NCI-H1694 (cell line): ENCODE results near the gene ACOT11.

Experiments used
- DNase-seq: peaks from one replicate; lab custom pipeline; 2025; lab: John Stamatoyannopoulos, UW

ACOT11 gene

GRCh38 chr1:54564312-54565112 is 16.5 kb downstream of the ACOT11 start:
- DNase-seq = no peak

- no peak for DNase-seq
Measured at GRCh38 chr1:54565113-54565501, 17.1 kb downstream of the ACOT11 start.

- no peak for DNase-seq
Measured at GRCh38 chr1:54566438-54567141, 18.6 kb downstream of the ACOT11 start.

- DNase-seq = no peak
Measured at GRCh38 chr1:54567961-54568360, 19.9 kb downstream of the ACOT11 start.

- no peak for DNase-seq
Measured at GRCh38 chr1:54569339-54569738, 21.3 kb downstream of the ACOT11 start.

- no peak for DNase-seq
Measured at GRCh38 chr1:54570161-54570560, 22.1 kb downstream of the ACOT11 start.

GRCh38 chr1:54571326-54571725 is 23.3 kb downstream of the ACOT11 start:
- DNase-seq = peak; percentile 42

- DNase-seq = no peak
Measured at GRCh38 chr1:54571803-54572541, 23.9 kb downstream of the ACOT11 start.

GRCh38 chr1:54572542-54572850 is 24.5 kb downstream of the ACOT11 start:
- no peak for DNase-seq

- no peak for DNase-seq
Measured at GRCh38 chr1:54574158-54574778, 26.2 kb downstream of the ACOT11 start.

- DNase-seq = no peak
Measured at GRCh38 chr1:54575161-54575560, 27.1 kb downstream of the ACOT11 start.

- no peak for DNase-seq
Measured at GRCh38 chr1:54575605-54576290, 27.7 kb downstream of the ACOT11 start.

GRCh38 chr1:54577612-54578011 is 29.6 kb downstream of the ACOT11 start:
- no peak for DNase-seq

- DNase-seq = no peak
Measured at GRCh38 chr1:54579337-54579781, 31.3 kb downstream of the ACOT11 start.

GRCh38 chr1:54580856-54581550 is 33.0 kb downstream of the ACOT11 start:
- DNase-seq = no peak

GRCh38 chr1:54581621-54582035 is 33.6 kb downstream of the ACOT11 start:
- peak; percentile 80 for DNase-seq

GRCh38 chr1:54582566-54583306 is 34.7 kb downstream of the ACOT11 start:
- no peak for DNase-seq

- DNase-seq = no peak
Measured at GRCh38 chr1:54583307-54583686, 35.3 kb downstream of the ACOT11 start.

GRCh38 chr1:54583871-54584270 is 35.8 kb downstream of the ACOT11 start:
- no peak for DNase-seq

GRCh38 chr1:54584575-54584974 is 36.5 kb downstream of the ACOT11 start:
- no peak for DNase-seq
